A673 (cell line): ENCODE data around the gene KLK2.

ENCODE experiments used
- EZH2 ChIP-seq: fragments of 200-600 bp; sonication (generic); IDR thresholded peaks from 2 replicates; pipeline ENCODE4 v1.6.1; 2017; ENCODE audit warnings: borderline replicate concordance, low read depth, mild to moderate bottlenecking, mixed read lengths, antibody characterized with exemption, low read length; ENCODE audit not compliant: poor library complexity, severe bottlenecking
- TF ChIP-seq, protein P1 (sequence below): fragments of 300-800, 200-600 bp; sonication (generic); conservative IDR thresholded peaks from 2 replicates; pipeline ENCODE4 v1.5.1; 2017; ENCODE audit warnings: low read depth, mild to moderate bottlenecking, antibody characterized with exemption, low read length, moderate library complexity, mixed read lengths

- TF ChIP-seq, protein P1, sequence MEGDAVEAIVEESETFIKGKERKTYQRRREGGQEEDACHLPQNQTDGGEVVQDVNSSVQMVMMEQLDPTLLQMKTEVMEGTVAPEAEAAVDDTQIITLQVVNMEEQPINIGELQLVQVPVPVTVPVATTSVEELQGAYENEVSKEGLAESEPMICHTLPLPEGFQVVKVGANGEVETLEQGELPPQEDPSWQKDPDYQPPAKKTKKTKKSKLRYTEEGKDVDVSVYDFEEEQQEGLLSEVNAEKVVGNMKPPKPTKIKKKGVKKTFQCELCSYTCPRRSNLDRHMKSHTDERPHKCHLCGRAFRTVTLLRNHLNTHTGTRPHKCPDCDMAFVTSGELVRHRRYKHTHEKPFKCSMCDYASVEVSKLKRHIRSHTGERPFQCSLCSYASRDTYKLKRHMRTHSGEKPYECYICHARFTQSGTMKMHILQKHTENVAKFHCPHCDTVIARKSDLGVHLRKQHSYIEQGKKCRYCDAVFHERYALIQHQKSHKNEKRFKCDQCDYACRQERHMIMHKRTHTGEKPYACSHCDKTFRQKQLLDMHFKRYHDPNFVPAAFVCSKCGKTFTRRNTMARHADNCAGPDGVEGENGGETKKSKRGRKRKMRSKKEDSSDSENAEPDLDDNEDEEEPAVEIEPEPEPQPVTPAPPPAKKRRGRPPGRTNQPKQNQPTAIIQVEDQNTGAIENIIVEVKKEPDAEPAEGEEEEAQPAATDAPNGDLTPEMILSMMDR = no peak
- no peak for TF ChIP-seq EZH2
Observed at GRCh38 chr19:50921426-50922316, 48.4 kb downstream of the KLK2 start.
